OCI-LY3 (cell line): ENCODE measurements around the gene MAPKAP1.

ENCODE experiments used
- H2AFZ ChIP-seq: fragments of 200-600, 300-600 bp; shearing (Covaris generic); 2 replicates; pipeline ENCODE4 v1.6.0; 2014; ENCODE audit warnings: antibody characterized with exemption, low read depth, low read length
- H3K27ac ChIP-seq: fragments of 200-600, 300-600 bp; sonication (generic); 2 replicates; pipeline ENCODE4 v1.5.1; 2014; ENCODE audit warnings: mild to moderate bottlenecking, low read length, moderate library complexity, mixed read lengths
- H3K27me3 ChIP-seq: fragments of 200-600, 300-600 bp; sonication (generic); 2 replicates; pipeline ENCODE4 v1.6.1; 2014; ENCODE audit warnings: low read depth, low read length, mixed read lengths
- H3K36me3 ChIP-seq: fragments of 200-600, 300-600 bp; sonication (generic); replicated peaks from 2 replicates; pipeline ENCODE3; 2014; ENCODE audit warnings: low read depth, low read length, mixed read lengths
- H3K4me1 ChIP-seq: fragments of 300-600, 200-600 bp; sonication (generic); 2 replicates; pipeline ENCODE4 v1.6.1; 2014; ENCODE audit warnings: low read length, mixed read lengths
- H3K4me2 ChIP-seq: fragments of 200-600, 300-600 bp; sonication (generic); 2 replicates; pipeline ENCODE4 v1.6.1; 2014; ENCODE audit warnings: low read length, mixed read lengths
- H3K4me3 ChIP-seq: fragments of 300-600, 200-600 bp; sonication (generic); 2 replicates; pipeline ENCODE4 v1.5.1; 2014; ENCODE audit warnings: antibody characterized with exemption, mild to moderate bottlenecking, low read length, moderate library complexity
- H3K79me2 ChIP-seq: fragments of 300-600, 200-600 bp; shearing (Covaris generic); 2 replicates; pipeline ENCODE4 v1.6.1; 2014; ENCODE audit warnings: mild to moderate bottlenecking, low read length, mixed read lengths
- H3K9ac ChIP-seq: fragments of 300-600, 200-600 bp; shearing (Covaris generic); 2 replicates; pipeline ENCODE4 v1.6.0; 2014; ENCODE audit warnings: mild to moderate bottlenecking, low read length, moderate library complexity
- H3K9me3 ChIP-seq: fragments of 200-600, 300-600 bp; shearing (Covaris generic); 2 replicates; pipeline ENCODE4 v1.6.1; 2014; ENCODE audit warnings: low read length, mixed read lengths; ENCODE audit not compliant: insufficient read depth
- H4K20me1 ChIP-seq: fragments of 200-600, 300-600 bp; sonication (generic); 2 replicates; pipeline ENCODE4 v1.6.1; 2016; ENCODE audit warnings: low read length, mixed read lengths; ENCODE audit not compliant: insufficient read depth
- EZH2phosphoT487 ChIP-seq: fragments of 200-600 bp; shearing (Covaris generic); IDR thresholded peaks from 2 replicates; pipeline ENCODE4 v1.6.1; 2018; ENCODE audit warnings: antibody characterized with exemption, mixed run types, low read depth
- TF ChIP-seq, protein P1 (sequence below): fragments of 200-600, 300-600 bp; sonication (generic); IDR thresholded peaks from 2 replicates; pipeline ENCODE4 v1.5.1; 2014; ENCODE audit warnings: antibody characterized with exemption, low read length, low read depth

The MAPKAP1 gene

GRCh38 chr9:125534971-125535701 lies 171.9 kb downstream of the MAPKAP1 start:
- Histone ChIP-seq H3K4me3 (no peak overlapping the region), H3K27me3 (no peaks in the 10 kb centered on the region), H3K9me3 (no peaks in the 10 kb centered on the region), H3K79me2 (no peaks in the 10 kb centered on the region), H3K27ac (no peak overlapping the region), H4K20me1 (no peaks in the 10 kb centered on the region), H3K9ac (no peak overlapping the region), H3K4me2 (no peak overlapping the region), H3K36me3 (peaks cover 2% of the 10 kb centered on the region), H2AFZ (no peak overlapping the region), H3K4me1 (peaks cover 19% of the 10 kb centered on the region)
- TF ChIP-seq, protein P1, sequence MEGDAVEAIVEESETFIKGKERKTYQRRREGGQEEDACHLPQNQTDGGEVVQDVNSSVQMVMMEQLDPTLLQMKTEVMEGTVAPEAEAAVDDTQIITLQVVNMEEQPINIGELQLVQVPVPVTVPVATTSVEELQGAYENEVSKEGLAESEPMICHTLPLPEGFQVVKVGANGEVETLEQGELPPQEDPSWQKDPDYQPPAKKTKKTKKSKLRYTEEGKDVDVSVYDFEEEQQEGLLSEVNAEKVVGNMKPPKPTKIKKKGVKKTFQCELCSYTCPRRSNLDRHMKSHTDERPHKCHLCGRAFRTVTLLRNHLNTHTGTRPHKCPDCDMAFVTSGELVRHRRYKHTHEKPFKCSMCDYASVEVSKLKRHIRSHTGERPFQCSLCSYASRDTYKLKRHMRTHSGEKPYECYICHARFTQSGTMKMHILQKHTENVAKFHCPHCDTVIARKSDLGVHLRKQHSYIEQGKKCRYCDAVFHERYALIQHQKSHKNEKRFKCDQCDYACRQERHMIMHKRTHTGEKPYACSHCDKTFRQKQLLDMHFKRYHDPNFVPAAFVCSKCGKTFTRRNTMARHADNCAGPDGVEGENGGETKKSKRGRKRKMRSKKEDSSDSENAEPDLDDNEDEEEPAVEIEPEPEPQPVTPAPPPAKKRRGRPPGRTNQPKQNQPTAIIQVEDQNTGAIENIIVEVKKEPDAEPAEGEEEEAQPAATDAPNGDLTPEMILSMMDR: no peak
- no peak for TF ChIP-seq EZH2phosphoT487

DNA sequence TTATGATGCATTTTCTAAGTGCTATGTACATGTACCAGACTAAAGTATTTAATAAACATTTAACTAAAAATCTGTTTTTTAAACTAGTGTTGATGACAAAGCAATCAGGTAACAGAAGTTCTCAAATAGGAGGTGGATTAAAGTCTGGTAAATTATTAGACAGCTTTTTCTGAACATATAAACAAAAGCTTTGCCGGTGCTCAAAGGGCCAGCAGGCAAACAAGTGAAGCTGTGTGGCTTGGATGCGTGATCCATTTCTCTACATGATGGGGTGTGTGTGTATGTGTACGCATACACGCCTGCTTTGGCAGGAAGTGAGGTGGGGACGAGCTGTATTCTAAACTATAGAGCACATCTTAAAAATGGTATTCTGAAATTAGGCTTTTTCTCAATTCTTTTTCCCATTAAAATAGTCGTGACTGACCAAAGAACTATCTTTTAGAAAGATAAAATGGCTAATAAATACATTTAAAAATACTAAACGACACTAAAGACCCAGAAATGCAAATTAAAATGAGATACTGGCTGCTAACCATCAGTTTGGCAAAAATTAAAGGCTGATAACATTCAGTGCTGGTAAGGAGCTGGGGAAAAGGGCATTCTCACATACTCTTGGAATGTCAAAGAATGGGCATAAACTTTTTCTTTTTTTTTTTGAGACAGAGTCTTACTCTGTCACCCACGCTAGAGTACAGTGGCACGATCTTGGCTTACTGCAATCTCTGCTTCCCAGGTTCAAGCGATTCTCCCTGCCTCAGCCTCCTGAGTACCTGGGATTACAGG lies 174.0 kb downstream of the MAPKAP1 start:
- Histone ChIP-seq H3K4me1 (peaks cover 23% of the 10 kb centered on the region), H3K36me3 (no peaks in the 10 kb centered on the region), H3K79me2 (no peaks in the 10 kb centered on the region), H3K27ac (no peak overlapping the region), H3K4me3 (no peak overlapping the region), H3K9ac (no peak overlapping the region), H4K20me1 (no peaks in the 10 kb centered on the region), H3K9me3 (no peaks in the 10 kb centered on the region), H3K27me3 (no peaks in the 10 kb centered on the region), H2AFZ (no peak overlapping the region), H3K4me2 (no peak overlapping the region)
- TF ChIP-seq, protein P1: no peak
- no peak for TF ChIP-seq EZH2phosphoT487

- no peak overlapping the region for H3K4me2 ChIP-seq
- no peak overlapping the region for H3K4me3 ChIP-seq
- H4K20me1 ChIP-seq: no peaks in the 10 kb centered on the region
- no peaks in the 10 kb centered on the region for H3K9me3 ChIP-seq
- H3K27me3 ChIP-seq: no peaks in the 10 kb centered on the region
- H3K27ac ChIP-seq: no peak overlapping the region
- no peaks in the 10 kb centered on the region for H3K79me2 ChIP-seq
- no peaks in the 10 kb centered on the region for H3K36me3 ChIP-seq
- TF ChIP-seq, protein P1: no peak
- no peak for TF ChIP-seq EZH2phosphoT487
- H3K4me1 ChIP-seq: peaks cover 20% of the 10 kb centered on the region
- H3K9ac ChIP-seq: no peak overlapping the region
- H2AFZ ChIP-seq: no peak overlapping the region
Measured at GRCh38 chr9:125532412-125532811, 174.6 kb downstream of the MAPKAP1 start.
